GM21786 (cell line): ENCODE results near the gene PDCD11.
"Not testable (repeated sequence)": the region's sequence is repeated elsewhere in the genome, so short reads cannot be mapped to it uniquely, and the experiment has no call there.

Source experiments
- ATAC-seq: cut with Tn5 transposase; IDR thresholded peaks from one replicate; pipeline ENCODE4 v1.9.1; 2021; ENCODE audit not compliant: unreplicated experiment

Gene PDCD11

GRCh38 chr10:103417148-103417469 lies 20.7 kb downstream of the PDCD11 start:
- ATAC-seq = not testable (repeated sequence)

GRCh38 chr10:103417601-103418000 lies 21.2 kb downstream of the PDCD11 start:
- ATAC-seq = no peak

DNA sequence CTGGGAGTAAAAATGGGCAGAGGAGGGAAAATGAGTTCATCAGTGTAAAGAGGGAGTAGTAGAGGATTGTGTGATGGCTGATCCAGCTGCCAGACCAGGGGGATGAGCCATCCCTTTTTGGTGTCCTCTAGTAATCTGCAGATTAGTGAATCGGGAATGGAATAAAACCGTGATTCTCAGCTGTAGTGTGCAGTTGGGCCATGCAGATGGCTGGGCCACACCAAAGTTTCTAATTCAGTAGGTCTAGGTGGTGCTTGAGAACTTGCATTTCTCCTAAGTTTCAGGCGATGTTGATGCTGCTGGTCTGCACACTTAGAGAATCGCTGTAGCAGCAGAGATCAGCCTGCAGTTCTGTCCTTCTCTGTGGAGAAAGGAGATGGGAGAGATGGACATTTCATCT lies 22.7 kb downstream of the PDCD11 start:
- no peak for ATAC-seq

- no peak for ATAC-seq
These were observed 27.3 kb downstream of the PDCD11 start for GRCh38 chr10:103423748-103424147.

- no peak for ATAC-seq
These were observed 31.4 kb downstream of the PDCD11 start for GRCh38 chr10:103427866-103428265.

DNA sequence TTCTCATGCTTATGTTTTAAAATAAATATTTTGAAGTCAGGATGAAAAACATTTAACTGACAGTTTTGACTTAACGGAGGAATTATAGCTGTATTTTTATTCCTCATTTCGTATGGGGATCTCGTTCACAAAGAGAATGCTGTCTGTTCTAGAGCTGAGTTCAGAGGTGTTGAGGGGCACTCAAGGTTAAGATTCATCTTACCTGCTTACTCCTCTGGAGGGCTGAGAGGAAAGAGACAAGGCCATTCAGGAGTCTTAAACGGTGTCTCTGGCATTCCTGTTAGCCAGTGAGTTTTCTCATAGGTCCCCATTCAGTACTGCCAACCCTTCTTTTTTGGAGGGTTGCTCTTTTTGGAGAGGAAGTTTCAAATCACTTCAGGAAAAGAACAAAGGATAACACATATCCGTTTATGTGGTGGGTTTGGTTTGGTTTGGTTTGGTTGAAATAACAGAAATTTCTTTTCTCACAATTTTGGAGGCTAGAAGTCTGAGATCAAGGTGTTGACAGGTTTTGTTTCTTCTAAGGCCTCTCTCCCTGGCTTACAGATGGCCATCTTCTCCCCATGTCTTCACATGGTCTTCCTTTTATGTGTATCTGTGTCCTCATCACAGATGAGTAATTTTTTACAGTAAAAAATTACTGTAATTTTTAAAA lies 32.7 kb downstream of the PDCD11 start:
- no peak for ATAC-seq

DNA sequence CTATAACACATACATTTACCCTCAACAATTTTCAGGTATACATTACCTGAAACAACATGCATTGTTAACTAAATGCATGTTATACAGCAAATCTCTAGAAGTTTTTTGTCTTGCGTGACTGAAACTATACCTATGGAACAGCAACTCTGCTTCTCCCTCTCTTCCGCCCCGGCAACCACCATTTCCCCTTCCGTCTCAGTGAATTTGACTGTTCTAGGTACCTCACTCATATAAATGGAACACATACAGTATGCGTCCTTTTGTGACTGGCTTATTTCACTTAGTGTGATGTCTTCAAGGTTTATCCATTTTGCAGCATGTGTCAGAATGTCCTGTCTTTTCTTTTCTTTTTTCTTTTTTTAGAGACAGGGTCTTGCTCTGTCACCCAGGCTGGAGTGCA lies 33.2 kb downstream of the PDCD11 start:
- no peak for ATAC-seq

GRCh38 chr10:103431902-103432301 lies 35.5 kb downstream of the PDCD11 start:
- ATAC-seq = no peak

- no peak for ATAC-seq
These were observed 37.4 kb downstream of the PDCD11 start for GRCh38 chr10:103433858-103434257.

DNA sequence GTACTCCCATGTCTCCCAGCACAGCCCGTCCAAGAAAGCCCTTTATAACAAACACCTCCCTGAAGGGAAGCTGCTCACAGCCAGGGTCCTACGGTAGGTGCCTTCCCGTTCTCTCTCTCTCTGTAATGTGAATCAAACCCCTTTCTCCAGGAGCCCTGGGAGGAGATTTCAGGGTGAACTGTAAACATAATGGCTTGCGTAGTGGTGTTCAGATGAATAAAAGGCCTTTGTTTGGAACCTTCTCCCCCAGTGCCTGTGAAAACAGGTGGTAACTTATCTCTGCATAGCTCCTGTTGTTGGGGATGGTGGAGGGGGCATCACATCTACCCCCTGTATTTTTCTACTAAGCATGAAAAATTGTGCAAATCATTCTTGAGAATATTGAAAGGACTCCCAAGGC lies 43.4 kb downstream of the PDCD11 start:
- ATAC-seq = no peak

GRCh38 chr10:103440416-103440815 lies 44.0 kb downstream of the PDCD11 start:
- ATAC-seq = no peak

DNA sequence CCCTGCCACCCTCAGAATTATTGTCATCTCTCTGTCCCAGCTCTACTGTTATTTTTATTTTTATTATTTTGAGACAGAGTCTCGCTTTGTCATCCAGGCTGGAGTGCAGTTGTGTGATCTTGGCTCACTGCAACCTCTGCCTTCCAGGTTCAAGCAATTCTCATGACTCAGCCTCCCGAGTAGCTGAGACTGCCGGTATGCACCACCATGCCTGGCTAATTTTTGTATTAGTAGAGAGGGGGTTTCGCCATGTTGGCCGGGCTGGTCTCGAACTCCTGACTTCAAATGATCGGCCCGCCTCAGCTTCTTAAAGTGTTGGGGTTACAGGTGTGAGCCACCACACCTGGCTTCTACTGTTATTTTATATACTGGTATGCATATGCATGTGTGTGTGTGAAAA lies 44.8 kb downstream of the PDCD11 start:
- no peak for ATAC-seq

DNA sequence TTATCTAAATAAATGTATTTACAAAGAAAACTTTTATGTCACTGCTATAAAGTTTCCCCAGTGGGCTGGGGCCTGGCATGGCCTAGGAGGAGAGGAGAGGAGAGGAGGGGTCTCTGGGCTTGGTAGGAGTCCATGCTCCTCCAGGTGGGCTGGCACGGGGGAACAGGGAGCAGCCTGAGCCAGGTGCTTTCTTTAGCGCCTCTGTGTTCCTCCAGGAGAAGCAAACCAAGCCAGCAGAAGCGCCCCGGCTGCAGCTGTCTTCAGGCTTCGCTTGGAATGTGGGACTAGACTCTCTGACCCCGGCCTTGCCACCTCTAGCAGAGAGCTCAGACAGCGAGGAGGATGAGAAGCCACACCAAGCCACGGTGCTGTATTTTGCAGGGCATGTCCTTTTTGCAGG lies 45.2 kb downstream of the PDCD11 start:
- ATAC-seq = no peak

DNA sequence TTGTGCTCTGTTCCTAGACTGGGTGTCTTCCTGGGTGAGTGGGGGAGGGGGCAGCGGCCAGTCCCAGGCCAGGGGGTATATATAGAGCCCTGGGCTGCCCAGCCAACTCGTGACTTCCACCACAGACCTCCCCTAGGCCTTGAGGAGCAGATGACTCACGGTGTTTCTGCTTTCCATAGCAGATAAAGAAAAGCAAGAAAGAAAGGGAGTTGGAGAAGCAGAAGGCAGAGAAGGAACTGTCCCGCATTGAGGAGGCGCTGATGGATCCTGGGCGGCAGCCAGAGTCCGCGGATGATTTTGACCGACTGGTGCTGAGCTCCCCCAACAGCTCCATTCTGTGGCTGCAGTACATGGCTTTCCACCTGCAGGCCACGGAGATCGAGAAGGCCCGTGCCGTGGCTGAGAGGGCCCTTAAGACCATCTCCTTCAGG lies 45.6 kb downstream of the PDCD11 start:
- no peak for ATAC-seq

- no peak for ATAC-seq
These were observed 47.2 kb downstream of the PDCD11 start for GRCh38 chr10:103443475-103444185.

- no peak for ATAC-seq
These were observed 48.1 kb downstream of the PDCD11 start for GRCh38 chr10:103444478-103444877.

- no peak for ATAC-seq
These were observed 48.9 kb downstream of the PDCD11 start for GRCh38 chr10:103445366-103445765.

GRCh38 chr10:103445767-103446567 lies 49.5 kb downstream of the PDCD11 start:
- no peak for ATAC-seq

GRCh38 chr10:103447187-103447586 lies 50.8 kb downstream of the PDCD11 start:
- no peak for ATAC-seq

GRCh38 chr10:103448746-103449145 lies 52.3 kb downstream of the PDCD11 start:
- ATAC-seq = no peak

DNA sequence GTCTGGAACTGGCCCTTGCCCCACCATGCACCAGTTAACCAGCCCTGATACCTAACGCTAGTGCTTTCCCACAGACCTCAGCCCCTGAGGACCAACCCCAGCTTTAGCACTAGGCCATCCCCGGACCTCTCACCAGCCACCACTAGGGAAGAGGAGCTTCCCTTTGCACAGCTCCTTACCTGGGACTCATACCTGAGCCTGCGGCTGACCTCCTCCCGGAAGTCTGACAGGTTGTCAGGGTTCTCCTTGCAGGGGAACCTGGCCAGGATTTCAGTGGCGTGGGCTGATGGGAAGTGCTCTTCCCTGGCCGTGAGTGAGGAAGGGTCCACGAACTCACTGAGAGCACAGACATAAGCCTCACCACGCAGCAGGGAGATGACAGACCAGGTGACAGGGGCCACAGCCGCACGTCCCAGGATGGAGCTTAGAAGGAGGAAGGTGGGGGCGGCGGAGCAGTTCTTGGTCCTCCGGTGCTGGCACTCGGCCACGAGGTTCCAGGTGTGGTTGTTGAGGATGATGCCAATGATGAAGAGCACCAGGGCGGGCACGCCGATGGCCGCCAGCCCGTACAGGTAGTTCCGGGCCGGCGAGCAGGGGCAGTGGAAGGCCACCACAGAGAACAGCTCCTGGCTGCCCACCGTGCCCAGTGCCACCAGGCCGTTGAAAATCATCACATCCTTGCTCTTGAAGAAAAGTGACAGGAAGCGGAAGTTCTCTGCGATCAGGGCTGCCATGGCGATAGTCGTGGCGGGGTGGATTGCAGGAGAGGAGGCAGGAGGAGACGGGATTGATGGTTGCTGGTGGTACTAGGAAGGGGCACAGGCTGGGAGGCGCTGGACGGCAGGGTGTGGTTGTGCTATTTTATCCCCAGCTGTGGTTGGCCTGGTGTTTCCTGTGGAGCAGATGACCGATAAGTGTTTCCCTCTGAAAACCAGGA lies 53.0 kb downstream of the PDCD11 start:
- no peak for ATAC-seq
